Stimulated activated CD4-positive, alpha-beta T cell treated with anti-CD3 and anti-CD28 coated beads, Interleukin-1b, Interleukin-23, amount 100 ng/mL, for 4 hours (primary cell): Measurements from ENCODE around the gene INTS6.

Source experiments
- DNase-seq, 2 donors: peaks; one replicate each; pipeline ENCODE4 v3.0.0-alpha.2; 2020; ENCODE audit warnings: low read depth in 2 of 2

INTS6 gene

DNA sequence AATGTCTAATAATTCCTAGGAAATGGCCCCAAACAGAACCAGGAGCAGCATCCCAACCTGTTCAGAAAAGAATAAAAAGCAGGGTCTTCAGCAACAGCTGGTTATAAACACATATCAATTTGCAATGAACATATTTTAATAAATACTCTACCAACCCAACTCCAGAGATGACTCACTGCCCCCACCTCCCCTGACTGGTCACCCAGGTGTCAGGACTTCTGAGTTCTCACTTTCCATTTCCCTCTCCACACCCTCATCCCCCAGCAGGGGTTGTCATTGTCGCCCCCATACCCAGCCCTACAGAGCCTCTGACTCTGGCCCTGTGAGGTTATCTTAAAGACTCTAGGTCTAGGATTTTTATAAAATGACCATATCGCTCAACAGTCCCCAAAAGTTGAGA lies 106.4 kb downstream of the INTS6 start:
- no peak for DNase-seq

DNA sequence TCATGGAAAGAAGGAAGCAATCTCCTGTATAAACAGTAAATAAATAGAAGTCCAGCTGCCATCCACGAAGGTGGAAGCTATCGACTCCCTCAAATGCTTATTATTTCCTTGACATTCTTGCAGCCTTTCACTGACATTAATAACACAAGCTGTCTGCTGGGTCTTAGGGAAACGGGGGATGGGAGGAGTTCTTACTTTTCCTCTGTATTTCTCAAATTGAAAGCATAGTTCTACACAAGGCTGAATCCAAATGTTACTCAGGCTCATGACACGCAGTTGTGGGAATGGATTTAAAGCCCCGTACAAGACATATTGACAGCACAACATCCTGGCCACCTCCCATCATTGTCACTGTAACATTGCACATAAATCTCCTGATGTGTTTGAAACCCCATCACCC lies 109.4 kb downstream of the INTS6 start:
- no peak for DNase-seq

DNA sequence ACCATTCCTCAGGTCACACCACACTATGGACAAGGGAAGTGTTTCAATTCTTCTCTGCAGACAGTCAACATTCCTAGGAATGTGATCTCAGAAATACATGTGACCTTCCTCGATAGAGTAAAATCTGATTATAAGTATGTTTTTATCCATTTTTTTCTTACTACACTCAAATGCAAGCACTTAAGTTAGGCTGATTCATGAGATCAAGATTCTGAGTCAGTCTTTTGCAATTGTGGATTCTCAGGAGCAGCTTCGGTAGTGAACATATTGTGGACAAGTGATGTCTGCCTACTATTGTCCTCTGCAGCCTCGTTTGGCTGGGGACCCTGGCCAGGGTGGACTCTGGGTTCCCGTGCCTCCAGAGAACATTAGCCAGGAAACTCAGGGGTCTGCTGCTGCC lies 110.1 kb downstream of the INTS6 start:
- DNase-seq = no peak

DNA sequence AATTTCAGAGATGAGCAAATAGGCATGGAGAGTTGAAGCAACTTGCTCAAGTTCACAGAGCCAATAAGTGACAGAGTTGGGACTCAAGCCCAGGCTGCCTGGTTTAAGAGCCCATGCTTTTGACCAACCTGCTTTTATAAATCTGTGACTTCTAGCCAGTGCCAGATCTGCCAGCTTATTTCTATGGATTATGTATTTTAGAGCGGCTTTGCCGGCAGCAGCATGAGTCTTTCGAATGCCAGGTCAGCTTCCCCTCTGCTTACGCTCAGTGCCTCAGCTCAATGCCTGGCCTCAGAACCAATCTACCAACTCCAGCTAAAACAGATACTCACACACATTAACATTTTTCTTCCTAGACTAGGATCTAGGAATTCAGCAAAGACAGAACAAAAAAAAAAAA lies 111.0 kb downstream of the INTS6 start:
- no peak for DNase-seq

GRCh38 chr13:51341232-51341631 lies 111.6 kb downstream of the INTS6 start:
- no peak for DNase-seq

- no peak for DNase-seq
Measured at GRCh38 chr13:51339952-51340732, 112.7 kb downstream of the INTS6 start.

DNA sequence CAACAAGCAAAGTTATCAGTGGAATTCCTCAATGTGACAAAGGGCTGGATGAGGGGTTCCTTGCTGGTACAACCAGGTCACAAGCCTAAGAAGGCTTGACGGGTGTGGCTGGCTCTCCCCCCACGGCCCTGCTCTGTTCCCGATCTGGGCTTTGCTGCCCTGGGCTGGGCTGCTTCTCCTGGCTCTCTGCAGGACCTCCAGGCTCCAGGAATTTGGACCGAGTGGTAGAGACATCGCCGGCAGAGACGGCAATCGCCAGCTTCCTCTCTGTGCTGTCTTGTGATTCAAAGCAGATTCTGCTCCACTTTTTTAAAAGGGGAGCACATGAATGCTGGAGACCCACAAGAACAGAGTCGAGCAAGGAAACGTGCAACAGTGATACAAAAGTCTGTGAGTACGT lies 113.5 kb downstream of the INTS6 start, which contains the start of gene SERPINE3:
Gene SERPINE3 (plus strand): TSS at position 338 of the 400 bp plus-strand sequence. CDS start 1,401 bp downstream, outside the sequence.
- no peak for DNase-seq

DNA sequence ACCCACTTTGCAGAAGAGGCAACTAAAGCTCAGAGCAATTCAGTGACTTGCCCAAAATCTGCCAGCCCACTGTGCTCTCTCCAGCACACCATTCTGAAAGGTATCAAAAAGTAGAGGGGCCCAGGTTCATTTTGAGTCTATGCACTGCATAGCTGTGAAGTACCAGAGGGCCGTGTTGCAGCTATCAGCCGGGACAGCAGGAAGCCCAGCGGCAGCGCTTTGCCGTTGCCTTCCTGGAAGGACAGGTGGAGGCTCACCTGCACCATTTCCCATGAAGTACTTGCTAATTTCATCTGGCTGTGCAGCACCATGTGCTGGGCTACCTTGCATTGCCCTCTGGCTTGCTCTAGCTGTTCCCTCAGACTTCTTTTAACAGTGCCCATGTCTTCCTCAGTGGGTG lies 116.1 kb downstream of the INTS6 start:
- no peak for DNase-seq

DNA sequence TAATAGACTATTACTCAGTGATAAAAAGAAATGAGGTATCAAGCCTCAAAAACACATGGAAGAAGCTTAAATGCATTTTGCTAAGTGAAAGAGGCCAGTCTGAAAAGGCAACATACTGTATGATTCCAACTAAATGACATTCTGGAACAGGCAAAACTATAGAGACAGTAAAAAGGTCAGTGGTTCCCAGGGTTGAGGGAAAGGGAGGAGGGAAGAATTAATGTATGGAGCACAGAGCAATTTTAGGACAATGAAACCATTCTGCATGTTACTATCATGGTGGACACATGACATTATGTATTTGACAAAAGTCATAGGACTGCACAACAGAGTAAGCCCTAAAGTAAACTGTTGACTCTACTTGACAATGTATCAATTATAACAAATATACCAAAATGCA lies 119.0 kb downstream of the INTS6 start:
- no peak for DNase-seq

DNA sequence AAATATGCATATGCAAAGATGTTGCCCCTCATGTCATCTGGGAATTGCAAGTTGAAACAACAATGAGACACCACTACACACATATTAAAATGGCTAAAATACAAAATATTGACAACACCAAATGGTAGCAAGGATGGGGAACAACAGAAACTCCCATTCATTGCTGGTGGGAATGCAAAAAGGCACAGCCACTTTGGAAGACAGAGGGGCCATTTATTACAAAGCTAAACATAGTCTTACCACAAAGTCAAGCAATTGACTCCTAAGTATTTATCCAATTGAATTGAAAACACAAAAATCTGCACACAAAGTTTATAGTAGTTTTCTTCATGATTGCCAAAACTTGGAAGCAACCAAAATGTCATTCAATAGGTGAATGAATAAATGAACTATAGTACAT lies 119.4 kb downstream of the INTS6 start:
- no peak for DNase-seq

DNA sequence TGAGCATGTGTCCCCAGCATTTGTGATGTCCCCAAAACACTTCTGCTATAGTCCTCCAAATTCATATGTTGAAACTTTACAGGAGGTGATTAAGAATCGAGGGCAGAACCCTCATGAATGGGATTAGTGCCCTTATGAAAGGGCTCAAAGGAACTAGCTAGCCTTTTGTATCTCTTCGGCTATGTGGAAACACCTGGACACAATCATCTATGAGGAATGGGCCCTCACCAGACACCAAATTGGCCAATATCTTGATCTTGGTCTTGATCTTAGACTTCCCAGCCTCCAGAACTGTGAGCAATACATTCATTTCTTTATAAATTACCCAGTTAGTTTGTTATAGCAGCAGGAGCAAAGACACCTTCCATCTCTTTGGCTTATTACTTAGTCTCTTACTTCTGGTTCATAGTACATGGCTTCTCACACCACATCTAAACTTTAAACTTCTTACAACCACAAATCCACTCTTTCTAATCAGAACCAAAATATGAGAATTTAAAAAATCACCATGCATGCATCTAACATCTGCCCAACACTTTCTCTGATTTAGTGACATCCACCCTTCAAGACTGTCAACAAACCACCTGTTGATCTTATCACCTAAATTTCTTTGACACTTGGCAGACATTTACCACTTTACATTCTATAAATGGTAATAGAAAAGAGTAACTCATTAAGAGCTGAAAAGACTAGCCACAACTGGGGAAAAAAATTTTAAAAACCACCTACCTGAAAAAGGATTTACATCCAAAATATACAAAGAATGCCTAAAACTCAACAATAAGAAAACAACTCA lies 120.1 kb downstream of the INTS6 start:
- DNase-seq = no peak

DNA sequence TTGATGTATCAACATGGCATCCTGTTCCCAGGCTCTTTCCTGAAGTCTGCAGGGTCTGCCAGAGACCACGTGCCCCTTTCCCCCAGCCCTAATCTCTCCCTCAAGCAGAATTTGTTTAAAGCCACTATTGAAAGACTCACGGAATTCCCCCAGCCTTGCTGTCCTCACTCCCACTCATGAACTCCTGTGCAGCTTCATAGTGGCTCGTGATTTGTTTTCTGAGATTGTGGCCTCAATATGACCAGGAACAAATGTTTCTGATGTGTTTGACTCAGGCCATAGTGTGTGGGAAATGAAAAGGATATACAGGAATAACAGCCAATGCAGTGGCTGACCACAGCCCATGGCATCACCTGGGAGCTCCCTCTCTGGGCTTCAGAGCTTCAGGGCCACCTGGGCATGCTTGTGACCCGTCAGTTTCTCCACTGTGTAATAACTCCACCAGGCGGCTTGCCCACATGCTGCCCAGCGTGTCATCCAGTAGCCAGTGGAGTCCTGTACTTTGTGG lies 121.4 kb downstream of the INTS6 start:
- no peak for DNase-seq

GRCh38 chr13:51330791-51331190 lies 122.0 kb downstream of the INTS6 start:
- DNase-seq = no peak

- DNase-seq = no peak
Measured at GRCh38 chr13:51329606-51330005, 123.2 kb downstream of the INTS6 start.

- DNase-seq = no peak
Measured at GRCh38 chr13:51328488-51328887, 124.3 kb downstream of the INTS6 start.

DNA sequence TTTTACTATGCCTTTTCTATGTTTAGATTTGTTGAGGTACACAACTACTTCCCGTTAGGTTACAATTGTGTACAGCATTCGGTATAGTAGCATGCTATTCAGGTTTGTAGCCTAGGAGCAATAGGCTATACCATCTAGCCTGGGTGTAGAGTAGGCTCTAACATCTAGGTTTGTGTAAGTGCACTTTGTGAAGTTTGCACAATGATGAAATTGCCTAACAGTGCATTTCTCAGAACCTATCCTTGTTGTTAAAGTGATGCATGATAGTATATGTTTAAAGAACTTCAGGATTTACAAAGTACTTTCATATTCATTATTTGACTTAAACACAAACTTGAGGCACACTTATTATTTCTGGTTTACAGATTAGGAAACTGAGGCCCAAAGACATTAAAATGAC lies 124.9 kb downstream of the INTS6 start:
- DNase-seq = no peak

DNA sequence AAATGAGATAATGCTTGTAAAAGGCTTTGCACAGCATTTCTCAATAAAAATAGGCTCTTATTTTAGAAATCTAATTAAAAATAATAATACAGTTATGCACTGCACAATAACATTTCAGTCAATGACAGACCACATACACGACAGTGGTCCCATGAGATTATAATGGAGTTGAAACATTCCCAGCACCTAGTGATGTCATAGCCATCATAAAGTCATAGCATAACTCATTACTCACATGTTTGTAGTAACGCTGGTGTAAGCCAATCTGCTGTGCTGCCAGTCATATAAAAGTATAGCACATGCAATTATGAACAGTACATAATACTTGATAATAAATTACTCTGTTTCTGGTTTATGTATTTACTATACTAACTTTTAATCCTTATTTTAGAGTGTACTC lies 126.1 kb downstream of the INTS6 start:
- DNase-seq = no peak

- no peak for DNase-seq
Measured at GRCh38 chr13:51325837-51326236, 127.0 kb downstream of the INTS6 start.

GRCh38 chr13:51324714-51325420 lies 128.0 kb downstream of the INTS6 start:
- DNase-seq = no peak

DNA sequence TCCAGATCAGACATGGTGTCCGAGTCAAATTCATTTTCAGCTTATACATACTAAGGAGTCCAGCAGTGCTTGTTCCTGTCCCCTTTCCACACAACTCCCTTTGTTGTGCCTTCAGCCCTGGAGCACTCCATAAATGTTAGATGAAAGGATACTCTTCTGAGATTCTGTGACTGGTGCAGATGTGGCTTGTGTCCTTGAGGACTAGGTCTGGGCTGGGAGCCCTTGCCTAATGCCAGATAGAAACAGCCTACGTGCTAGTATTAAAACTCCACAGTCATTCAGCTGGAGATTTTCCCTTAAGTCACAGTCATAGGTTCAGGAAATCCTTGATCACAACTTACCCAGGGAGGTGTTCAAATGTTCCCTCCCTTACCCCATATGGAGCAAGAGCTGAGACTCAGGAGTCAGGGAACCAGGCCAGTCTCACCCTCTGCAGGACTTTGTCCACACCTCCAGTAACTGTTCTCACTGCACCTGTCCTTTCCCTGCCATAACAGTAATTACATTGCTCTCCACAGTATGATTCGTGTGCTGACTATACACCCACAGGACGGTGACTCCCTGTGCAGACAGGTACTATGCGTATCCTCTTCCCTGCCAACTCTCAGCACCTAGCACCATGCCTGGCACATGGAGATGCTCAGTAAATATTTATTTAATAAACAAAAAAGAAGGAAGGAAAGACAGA lies 128.9 kb downstream of the INTS6 start:
- DNase-seq = no peak

- DNase-seq = no peak
Measured at GRCh38 chr13:51322826-51323225, 130.0 kb downstream of the INTS6 start.

- no peak for DNase-seq
Measured at GRCh38 chr13:51321836-51322235, 131.0 kb downstream of the INTS6 start.
